IPS DF 19.7 (cell line): ENCODE results near the gene OR1E2.
A peak's percentile ranks its signal among the peaks of the same experiment; 100 is the strongest.
"Not testable (repeated sequence)": the region's sequence is repeated elsewhere in the genome, so short reads cannot be mapped to it uniquely, and the experiment has no call there.

Experiments used
- DNase-seq: peaks from one replicate; pipeline ENCODE4 v3.0.0-alpha.2; 2013; ENCODE audit warnings: low read depth, low spot score

The OR1E2 gene

GRCh38 chr17:3433741-3434140 lies at the start of gene OR1E2:
TSS of gene OR1E2 (minus strand) at chr17:3433841. CDS start at chr17:3433841, 0 bp downstream.
- no peak for DNase-seq

GRCh38 chr17:3482852-3483251 lies 49.2 kb upstream of the OR1E2 start:
- DNase-seq: peak; percentile 45

GRCh38 chr17:3479988-3480387 lies 46.3 kb upstream of the OR1E2 start:
- no peak for DNase-seq

GRCh38 chr17:3475812-3476610 lies 42.4 kb upstream of the OR1E2 start, which contains the start of gene ASPA:
TSS of gene ASPA (plus strand) at chr17:3475997. CDS start at chr17:3476160, 163 bp downstream.
- DNase-seq: no peak

GRCh38 chr17:3475251-3475685 lies 41.6 kb upstream of the OR1E2 start:
- no peak for DNase-seq

- DNase-seq: no peak
Observed at GRCh38 chr17:3474212-3474611, 40.6 kb upstream of the OR1E2 start.

GRCh38 chr17:3472137-3472536 lies 38.5 kb upstream of the OR1E2 start:
- DNase-seq: no peak

- no peak for DNase-seq
Observed at GRCh38 chr17:3471599-3471998, 38.0 kb upstream of the OR1E2 start, which contains the start of gene SPATA22. TSS of gene SPATA22 (minus strand) at chr17:3471819. CDS start at chr17:3469325, 2,494 bp downstream.

GRCh38 chr17:3469529-3469928 lies 35.9 kb upstream of the OR1E2 start:
- no peak for DNase-seq

GRCh38 chr17:3466355-3466754 lies 32.7 kb upstream of the OR1E2 start:
- DNase-seq: not testable (repeated sequence)

- no peak for DNase-seq
Observed at GRCh38 chr17:3448059-3448665, 14.5 kb upstream of the OR1E2 start.

- DNase-seq: peak; percentile 38
Observed at GRCh38 chr17:3447625-3448024, 14.0 kb upstream of the OR1E2 start.

GRCh38 chr17:3440451-3440850 lies 6.8 kb upstream of the OR1E2 start:
- DNase-seq: no peak

- DNase-seq: no peak
Observed at GRCh38 chr17:3438368-3438767, 4.7 kb upstream of the OR1E2 start.

- peak; percentile 2 for DNase-seq
Observed at GRCh38 chr17:3433215-3433614, 426 bp downstream of the OR1E2 start.

- DNase-seq: no peak
Observed at GRCh38 chr17:3418222-3418621, 15.4 kb downstream of the OR1E2 start.

GRCh38 chr17:3415610-3416009 lies 18.0 kb downstream of the OR1E2 start:
- DNase-seq: no peak

GRCh38 chr17:3412216-3412615 lies 21.4 kb downstream of the OR1E2 start:
- DNase-seq: not testable (repeated sequence)

GRCh38 chr17:3411070-3411469 lies 22.6 kb downstream of the OR1E2 start, which contains the start of gene OR3A3:
TSS of gene OR3A3 (plus strand) at chr17:3411370.
- DNase-seq: no peak

- DNase-seq: not testable (repeated sequence)
Observed at GRCh38 chr17:3403856-3404255, 29.8 kb downstream of the OR1E2 start.

GRCh38 chr17:3401786-3402185 lies 31.9 kb downstream of the OR1E2 start:
- DNase-seq: no peak

- DNase-seq: no peak
Observed at GRCh38 chr17:3400055-3400454, 33.6 kb downstream of the OR1E2 start.

- no peak for DNase-seq
Observed at GRCh38 chr17:3398310-3398709, 35.3 kb downstream of the OR1E2 start, which contains the start of gene OR1E1. TSS of gene OR1E1 (minus strand) at chr17:3398410. CDS start at chr17:3398410, 0 bp downstream.
